ENCODE results near the gene PVALEF.

Gene PVALEF

GRCh38 chr17:81118308-81119221, 46.7 kb upstream of the PVALEF start:
- Histone ChIP-seq H3K14ac (ENCODE audit: low read length in 2 of 2) (peak overlapping the region in 1 of 2 experiments; percentile 46), H3K9me3 (ENCODE audit: control insufficient read depth, low read length) (no peaks in the 10 kb centered on the region), H3K27me3 (ENCODE audit: control insufficient read depth in 1 of 2, insufficient read depth in 1 of 2, low read length in 2 of 2) (peaks cover 3 to 41% of the 10 kb centered on the region in 2 experiments), H3K27ac (ENCODE audit: low read length, poor library complexity, severe bottlenecking) (no peak overlapping the region), H2AK5ac (ENCODE audit: low read length, severe bottlenecking) (no peak overlapping the region), H2AFZ (ENCODE audit: low read depth, low read length) (no peak overlapping the region), H2BK12ac (ENCODE audit: low read length in 2 of 2) (no peak overlapping the region), H3K36me3 (ENCODE audit: control insufficient read depth in 1 of 2, insufficient read depth in 2 of 2, low read depth in 1 of 2, low read length in 2 of 2) (peaks cover 0 to 41% of the 10 kb centered on the region in 2 experiments), H3K4me1 (ENCODE audit: control insufficient read depth, insufficient read depth, low read depth, low read length) (peaks cover 24% of the 10 kb centered on the region), H4K8ac (ENCODE audit: low read length) (peak overlapping the region; percentile 9), H3K4me2 (ENCODE audit: low read length, poor library complexity, severe bottlenecking) (peak overlapping the region; percentile 7), H3K4ac (ENCODE audit: low read depth in 1 of 2, low read length in 2 of 2) (no peak overlapping the region), H3K4me3 (ENCODE audit: insufficient read depth in 1 of 2, low read depth in 1 of 2, low read length in 2 of 2) (peak overlapping the region in 1 of 2 experiments; percentile 72), H3K9ac (ENCODE audit: low read length) (peak overlapping the region; percentile 41), H2BK5ac (ENCODE audit: low read depth, low read length, poor library complexity, severe bottlenecking) (no peak overlapping the region), H2BK15ac (ENCODE audit: low read depth, poor library complexity, severe bottlenecking) (no peak overlapping the region), H3K79me1 (replicated peaks; ENCODE audit: low read length, poor library complexity, severe bottlenecking) (no peaks in the 10 kb centered on the region), H3K18ac (ENCODE audit: low read depth in 1 of 2, low read length in 2 of 2) (peak overlapping the region in 1 of 2 experiments; percentile 84), H3K23ac (ENCODE audit: low read length in 2 of 2) (peak overlapping the region in 1 of 2 experiments; percentile 32), H4K91ac (ENCODE audit: low read length) (peak overlapping the region; percentile 71), H2BK120ac (ENCODE audit: low read depth, low read length) (no peak overlapping the region)
- DNase-seq: no peak
- 87% methylated on average over 22 of the region's 24 CpGs for WGBS

GRCh38 chr17:81119223-81120148, 45.8 kb upstream of the PVALEF start:
- H3K9ac ChIP-seq (ENCODE audit: low read length): peak overlapping the region; percentile 41

GRCh38 chr17:81120149-81120484, 45.2 kb upstream of the PVALEF start:
- H3K9ac ChIP-seq (ENCODE audit: low read length): no peak overlapping the region
- H3K36me3 ChIP-seq (ENCODE audit: control insufficient read depth in 1 of 2, insufficient read depth in 2 of 2, low read depth in 1 of 2, low read length in 2 of 2): peaks cover 0 to 29% of the 10 kb centered on the region in 2 experiments
- no peaks in the 10 kb centered on the region for H3K79me1 ChIP-seq (replicated peaks; ENCODE audit: low read length, poor library complexity, severe bottlenecking)
- no peak overlapping the region for H3K4me3 ChIP-seq (ENCODE audit: insufficient read depth in 1 of 2, low read depth in 1 of 2, low read length in 2 of 2)
- no peak for DNase-seq
- no peak overlapping the region for H2BK12ac ChIP-seq (ENCODE audit: low read length in 2 of 2)
- H4K91ac ChIP-seq (ENCODE audit: low read length): no peak overlapping the region
- H3K18ac ChIP-seq (ENCODE audit: low read depth in 1 of 2, low read length in 2 of 2): no peak overlapping the region
- H2AFZ ChIP-seq (ENCODE audit: low read depth, low read length): no peak overlapping the region
- peaks cover 24% of the 10 kb centered on the region for H3K4me1 ChIP-seq (ENCODE audit: control insufficient read depth, insufficient read depth, low read depth, low read length)
- H3K14ac ChIP-seq (ENCODE audit: low read length in 2 of 2): no peak overlapping the region
- H3K27ac ChIP-seq (ENCODE audit: low read length, poor library complexity, severe bottlenecking): no peak overlapping the region
- H3K27me3 ChIP-seq (ENCODE audit: control insufficient read depth in 1 of 2, insufficient read depth in 1 of 2, low read length in 2 of 2): peaks cover 3 to 51% of the 10 kb centered on the region in 2 experiments
- H4K8ac ChIP-seq (ENCODE audit: low read length): no peak overlapping the region
- no peak overlapping the region for H3K4ac ChIP-seq (ENCODE audit: low read depth in 1 of 2, low read length in 2 of 2)
- no peak overlapping the region for H3K23ac ChIP-seq (ENCODE audit: low read length in 2 of 2)
- no peaks in the 10 kb centered on the region for H3K9me3 ChIP-seq (ENCODE audit: control insufficient read depth, low read length)
- H2BK15ac ChIP-seq (ENCODE audit: low read depth, poor library complexity, severe bottlenecking): peak overlapping the region; percentile 8
- no peak overlapping the region for H2BK120ac ChIP-seq (ENCODE audit: low read depth, low read length)
- no peak overlapping the region for H2AK5ac ChIP-seq (ENCODE audit: low read length, severe bottlenecking)
- WGBS: 92% methylated on average over 33 of the region's 33 CpGs
- H2BK5ac ChIP-seq (ENCODE audit: low read depth, low read length, poor library complexity, severe bottlenecking): no peak overlapping the region
- H3K4me2 ChIP-seq (ENCODE audit: low read length, poor library complexity, severe bottlenecking): no peak overlapping the region

More at GRCh38 chr17:81119223-81120148, 45.8 kb upstream of the PVALEF start:
- Histone ChIP-seq H2AFZ (ENCODE audit: low read depth, low read length) (peak overlapping the region; percentile 96), H3K9me3 (ENCODE audit: control insufficient read depth, low read length) (no peaks in the 10 kb centered on the region), H3K23ac (ENCODE audit: low read length in 2 of 2) (peak overlapping the region in 1 of 2 experiments; percentile 67), H2BK5ac (ENCODE audit: low read depth, low read length, poor library complexity, severe bottlenecking) (no peak overlapping the region), H3K14ac (ENCODE audit: low read length in 2 of 2) (peak overlapping the region in 1 of 2 experiments; percentile 98), H3K27me3 (ENCODE audit: control insufficient read depth in 1 of 2, insufficient read depth in 1 of 2, low read length in 2 of 2) (peaks cover 3 to 49% of the 10 kb centered on the region in 2 experiments), H3K4me1 (ENCODE audit: control insufficient read depth, insufficient read depth, low read depth, low read length) (peaks cover 24% of the 10 kb centered on the region), H3K36me3 (ENCODE audit: control insufficient read depth in 1 of 2, insufficient read depth in 2 of 2, low read depth in 1 of 2, low read length in 2 of 2) (peaks cover 0 to 35% of the 10 kb centered on the region in 2 experiments), H4K8ac (ENCODE audit: low read length) (peak overlapping the region; percentile 75), H4K91ac (ENCODE audit: low read length) (peak overlapping the region; percentile 60), H3K4ac (ENCODE audit: low read depth in 1 of 2, low read length in 2 of 2) (peak overlapping the region; percentile 21 to 84), H3K79me1 (replicated peaks; ENCODE audit: low read length, poor library complexity, severe bottlenecking) (no peaks in the 10 kb centered on the region), H2AK5ac (ENCODE audit: low read length, severe bottlenecking) (no peak overlapping the region), H3K18ac (ENCODE audit: low read depth in 1 of 2, low read length in 2 of 2) (peak overlapping the region; percentile 72 to 95), H3K27ac (ENCODE audit: low read length, poor library complexity, severe bottlenecking) (no peak overlapping the region), H2BK12ac (ENCODE audit: low read length in 2 of 2) (peak overlapping the region; percentile 45 to 85), H2BK120ac (ENCODE audit: low read depth, low read length) (no peak overlapping the region), H3K4me3 (ENCODE audit: insufficient read depth in 1 of 2, low read depth in 1 of 2, low read length in 2 of 2) (peak overlapping the region; percentile 52 to 72), H2BK15ac (ENCODE audit: low read depth, poor library complexity, severe bottlenecking) (peak overlapping the region; percentile 8), H3K4me2 (ENCODE audit: low read length, poor library complexity, severe bottlenecking) (peak overlapping the region; percentile 54)
- DNase-seq: peak; percentile 96
- 24% methylated on average over 77 of the region's 89 CpGs for WGBS

Data from mesenchymal stem cell (in vitro differentiated cells and primary cell).